Right hindlimb (tissue), 1 donor: ENCODE data around the gene HSPA1B.
"Not testable (repeated sequence)": the region's sequence is repeated elsewhere in the genome, so short reads cannot be mapped to it uniquely, and the experiment has no call there.

Experiments used
- DNase-seq: peaks from one replicate; pipeline ENCODE4 v3.0.0-alpha.2; 2018

HSPA1B gene

GRCh38 chr6:31829633-31830283 is 2.2 kb downstream of the HSPA1B start:
- DNase-seq, result no peak

GRCh38 chr6:31830886-31831335 is 3.4 kb downstream of the HSPA1B start:
- no peak for DNase-seq

- DNase-seq, result no peak
Measured at GRCh38 chr6:31831350-31832215, 4.0 kb downstream of the HSPA1B start.

- DNase-seq, result peak; percentile 94
Measured at GRCh38 chr6:31834367-31835250, 7.1 kb downstream of the HSPA1B start.

GRCh38 chr6:31836047-31836473 is 8.5 kb downstream of the HSPA1B start:
- DNase-seq, result no peak

- no peak for DNase-seq
Measured at GRCh38 chr6:31836474-31837368, 9.2 kb downstream of the HSPA1B start.

GRCh38 chr6:31837369-31838113 is 10.0 kb downstream of the HSPA1B start:
- DNase-seq, result no peak

GRCh38 chr6:31838114-31838553 is 10.6 kb downstream of the HSPA1B start:
- not testable (repeated sequence) for DNase-seq

GRCh38 chr6:31838968-31839367 is 11.4 kb downstream of the HSPA1B start:
- no peak for DNase-seq

- DNase-seq, result not testable (repeated sequence)
Measured at GRCh38 chr6:31839779-31840126, 12.2 kb downstream of the HSPA1B start.

- no peak for DNase-seq
Measured at GRCh38 chr6:31842053-31842452, 14.5 kb downstream of the HSPA1B start.

- no peak for DNase-seq
Measured at GRCh38 chr6:31844507-31844906, 17.0 kb downstream of the HSPA1B start.

GRCh38 chr6:31847276-31847978 is 19.9 kb downstream of the HSPA1B start:
- DNase-seq, result no peak

GRCh38 chr6:31850765-31851484 is 23.4 kb downstream of the HSPA1B start:
- no peak for DNase-seq

- DNase-seq, result no peak
Measured at GRCh38 chr6:31851485-31851832, 23.9 kb downstream of the HSPA1B start.

- DNase-seq, result not testable (repeated sequence)
Measured at GRCh38 chr6:31851980-31852718, 24.6 kb downstream of the HSPA1B start.

GRCh38 chr6:31857774-31858173 is 30.2 kb downstream of the HSPA1B start:
- not testable (repeated sequence) for DNase-seq

- DNase-seq, result no peak
Measured at GRCh38 chr6:31858707-31859106, 31.2 kb downstream of the HSPA1B start.

- DNase-seq, result no peak
Measured at GRCh38 chr6:31859923-31860322, 32.4 kb downstream of the HSPA1B start.
